PC-3 (cell line): Measurements from ENCODE around the gene PRKN. TPM values are rescaled to one million over a fixed set of nuclear protein-coding genes. Genes with fewer than 3 reads are reported as not detected.

Source experiments
- ATAC-seq: fragments of 200-7000 bp; cut with Tn5 transposase; 2 replicates; pipeline ENCODE4 v1.9.1; 2020; ENCODE audit warnings: mild to moderate bottlenecking, moderate library complexity
- BruUV-seq: library from RNA; stranded (reverse); fragments of 400-500 nt; replicated peaks from 2 replicates; lab custom pipeline; 2021; lab: Mats Ljungman, UMichigan
- CTCF ChIA-PET: fragments of 300-600 bp; sonication (Branson Sonifier 250); formaldehyde crosslinking; loops from one replicate; lab custom pipeline; 2022; ENCODE audit warnings: antibody characterized with exemption; lab: Charles Lee
- POLR2A ChIA-PET: fragments of 300-600 bp; sonication (Branson Sonifier 250); formaldehyde crosslinking; loops from one replicate; lab custom pipeline; 2022; ENCODE audit warnings: antibody characterized with exemption; ENCODE audit not compliant: unreplicated experiment; lab: Charles Lee
- DNase-seq: peaks from one replicate; pipeline ENCODE4 v3.0.0-alpha.2; 2015
- H2AFZ ChIP-seq: fragments of 300-600 bp; sonication (generic); 2 replicates; pipeline ENCODE4 v1.6.0; 2016; ENCODE audit warnings: antibody characterized with exemption, low read length
- H3F3A ChIP-seq: fragments of 300-600 bp; sonication (generic); one replicate; pipeline ENCODE4 v1.6.0; 2017; ENCODE audit warnings: antibody characterized with exemption, low read length, control low read depth, mild to moderate bottlenecking; ENCODE audit not compliant: unreplicated experiment
- H3K27ac ChIP-seq: fragments of 300-600 bp; sonication (generic); 2 replicates; pipeline ENCODE4 v1.5.1; 2016; ENCODE audit warnings: mild to moderate bottlenecking, low read length
- H3K27me3 ChIP-seq: fragments of 300-600 bp; sonication (generic); 2 replicates; pipeline ENCODE4 v1.6.1; 2016; ENCODE audit warnings: low read length, mixed read lengths
- H3K36me3 ChIP-seq: fragments of 300-600 bp; sonication (generic); 2 replicates; pipeline ENCODE4 v1.6.1; 2016; ENCODE audit warnings: low read depth, mixed run types, low read length, mixed read lengths
- H3K4me1 ChIP-seq: fragments of 300-600 bp; sonication (generic); 2 replicates; pipeline ENCODE4 v1.5.1; 2016; ENCODE audit warnings: low read length; ENCODE audit not compliant: insufficient read depth
- H3K4me2 ChIP-seq: fragments of 300-600 bp; sonication (generic); 2 replicates; pipeline ENCODE4 v1.6.0; 2016; ENCODE audit warnings: low read length
- H3K4me3 ChIP-seq: fragments of 300-600 bp; sonication (generic); 2 replicates; pipeline ENCODE4 v1.5.1; 2016; ENCODE audit warnings: mild to moderate bottlenecking, low read length, mixed read lengths
- H3K79me2 ChIP-seq: fragments of 300-600 bp; sonication (generic); 2 replicates; pipeline ENCODE4 v1.6.1; 2017; ENCODE audit warnings: low read length, mixed read lengths
- H3K9ac ChIP-seq: fragments of 300-600 bp; sonication (generic); 2 replicates; pipeline ENCODE4 v1.6.0; 2016; ENCODE audit warnings: mild to moderate bottlenecking, low read length
- H3K9me2 ChIP-seq: fragments of 300-600 bp; sonication (generic); replicated peaks from 2 replicates; pipeline ENCODE4 v1.6.1; 2016; ENCODE audit warnings: mixed run types, low read length, mixed read lengths
- H3K9me3 ChIP-seq: fragments of 300-600 bp; sonication (generic); 2 replicates; pipeline ENCODE4 v1.6.1; 2016; ENCODE audit warnings: low read length, mixed read lengths
- H4K20me1 ChIP-seq: fragments of 300-600 bp; sonication (generic); 2 replicates; pipeline ENCODE4 v1.6.1; 2016; ENCODE audit warnings: low read length, mixed read lengths
- EZH2 ChIP-seq: fragments of 300-600 bp; sonication (generic); IDR thresholded peaks from one replicate; pipeline ENCODE4 v1.6.1; 2017; ENCODE audit warnings: antibody characterized with exemption, mild to moderate bottlenecking, low read length; ENCODE audit not compliant: unreplicated experiment
- EZH2phosphoT487 ChIP-seq: fragments of 300-600 bp; sonication (generic); IDR thresholded peaks from 2 replicates; pipeline ENCODE4 v1.6.1; 2018; ENCODE audit warnings: mild to moderate bottlenecking, antibody characterized with exemption, low read length, borderline replicate concordance
- intact Hi-C: fragments of 100-400 bp; cut with micrococcal nuclease; formaldehyde crosslinking; loops from 2 replicates; pipeline ENCODE4 v1.9.0; 2023
- total RNA-seq: library from RNA; depleted of rRNA; stranded (reverse); fragments of >200 nt; gene quantifications from 2 replicates; pipeline ENCODE4 v1.2.3, GENCODE V29; 2014
- TF ChIP-seq, protein P1 (sequence below): fragments of 300-600 bp; sonication (generic); conservative IDR thresholded peaks from 2 replicates; pipeline ENCODE4 v1.5.1; 2017; ENCODE audit warnings: antibody characterized with exemption, low read depth, mild to moderate bottlenecking, low read length

PRKN gene
- total RNA-seq, 1 experiment from 2014 or later = not detected

DNA sequence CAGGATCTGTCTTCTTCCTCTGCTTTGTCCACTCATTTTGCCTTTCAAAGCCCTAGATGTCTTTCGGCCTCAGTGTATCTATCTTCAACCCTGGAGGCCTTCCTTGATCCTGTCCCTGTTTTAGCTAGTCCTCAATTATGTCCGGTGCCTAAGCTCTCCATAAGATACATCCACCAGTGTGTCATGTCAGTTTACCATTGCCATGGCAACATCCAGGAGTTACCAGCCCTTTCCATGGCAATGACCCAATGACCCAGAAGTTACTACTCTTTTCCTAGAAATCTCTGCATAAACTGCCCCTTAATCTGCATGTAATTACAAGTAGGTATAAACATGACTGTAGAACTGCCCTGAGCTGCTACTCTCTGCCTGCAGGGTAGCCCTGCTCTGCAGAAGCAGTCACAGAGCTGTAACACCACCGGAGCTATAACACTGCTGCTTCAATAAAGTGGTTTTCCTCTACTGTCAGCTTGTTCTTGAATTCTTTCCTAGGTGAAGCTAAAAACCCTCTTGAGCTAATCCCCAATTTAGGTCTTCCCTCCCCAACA, 741.6 kb downstream of the PRKN start:
- Histone ChIP-seq H3K36me3 (no peaks in the 10 kb centered on the region), H3K27me3 (no peaks in the 10 kb centered on the region), H2AFZ (no peak overlapping the region), H3K79me2 (no peaks in the 10 kb centered on the region), H4K20me1 (no peaks in the 10 kb centered on the region), H3K9me3 (0 out of 2 replicates have a peak, but pooled peaks cover 1% of the 10 kb centered on the region), H3K27ac (no peak overlapping the region), H3K9ac (no peak overlapping the region), H3K4me2 (no peak overlapping the region), H3K4me1 (no peaks in the 10 kb centered on the region), H3K9me2 (no peaks in the 10 kb centered on the region), H3F3A (no peaks in the 10 kb centered on the region), H3K4me3 (no peak overlapping the region)
- BruUV-seq = no TSS peak
- POLR2A ChIA-PET = no interaction called here
- CTCF ChIA-PET = no interaction called here
- intact Hi-C loops = no loop called here
- ATAC-seq = no peak
- no peak for DNase-seq
- TF ChIP-seq EZH2phosphoT487 (no peak), EZH2 (no peak)
- TF ChIP-seq, protein P1, sequence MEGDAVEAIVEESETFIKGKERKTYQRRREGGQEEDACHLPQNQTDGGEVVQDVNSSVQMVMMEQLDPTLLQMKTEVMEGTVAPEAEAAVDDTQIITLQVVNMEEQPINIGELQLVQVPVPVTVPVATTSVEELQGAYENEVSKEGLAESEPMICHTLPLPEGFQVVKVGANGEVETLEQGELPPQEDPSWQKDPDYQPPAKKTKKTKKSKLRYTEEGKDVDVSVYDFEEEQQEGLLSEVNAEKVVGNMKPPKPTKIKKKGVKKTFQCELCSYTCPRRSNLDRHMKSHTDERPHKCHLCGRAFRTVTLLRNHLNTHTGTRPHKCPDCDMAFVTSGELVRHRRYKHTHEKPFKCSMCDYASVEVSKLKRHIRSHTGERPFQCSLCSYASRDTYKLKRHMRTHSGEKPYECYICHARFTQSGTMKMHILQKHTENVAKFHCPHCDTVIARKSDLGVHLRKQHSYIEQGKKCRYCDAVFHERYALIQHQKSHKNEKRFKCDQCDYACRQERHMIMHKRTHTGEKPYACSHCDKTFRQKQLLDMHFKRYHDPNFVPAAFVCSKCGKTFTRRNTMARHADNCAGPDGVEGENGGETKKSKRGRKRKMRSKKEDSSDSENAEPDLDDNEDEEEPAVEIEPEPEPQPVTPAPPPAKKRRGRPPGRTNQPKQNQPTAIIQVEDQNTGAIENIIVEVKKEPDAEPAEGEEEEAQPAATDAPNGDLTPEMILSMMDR = no peak

DNA sequence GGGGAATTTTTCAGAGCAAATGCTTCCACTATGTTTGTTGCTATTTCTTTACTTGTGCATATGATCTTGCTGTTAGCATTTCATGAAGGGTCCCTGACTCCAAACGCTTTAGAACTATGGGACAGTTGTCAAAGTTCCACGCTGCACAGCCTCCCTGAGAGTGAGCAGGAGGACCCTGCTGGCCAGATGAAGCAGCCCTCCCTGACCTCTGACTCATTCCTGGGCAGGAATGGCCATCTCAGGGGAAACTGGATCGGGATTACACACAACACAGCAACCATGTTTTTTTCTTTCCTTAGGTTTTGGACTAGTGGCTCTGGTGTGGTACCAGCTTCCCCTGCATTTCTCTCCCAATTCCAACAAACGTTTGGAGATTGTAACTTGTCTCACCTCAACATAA, 742.9 kb downstream of the PRKN start:
- ChIA-PET POLR2A (no interaction called here), CTCF (no interaction called here)
- H3K27ac ChIP-seq = no peak overlapping the region
- DNase-seq = no peak
- ATAC-seq = no peak
- H3K4me1 ChIP-seq = no peaks in the 10 kb centered on the region
- no peaks in the 10 kb centered on the region for H3K36me3 ChIP-seq
- no peak for TF ChIP-seq EZH2phosphoT487
- TF ChIP-seq EZH2 = no peak
- no peak overlapping the region for H3K9ac ChIP-seq
- no peaks in the 10 kb centered on the region for H3K79me2 ChIP-seq
- intact Hi-C loops = no loop called here
- H2AFZ ChIP-seq = no peak overlapping the region
- H3K9me3 ChIP-seq = no peaks in the 10 kb centered on the region
- no peak overlapping the region for H3K4me2 ChIP-seq
- no peaks in the 10 kb centered on the region for H3K9me2 ChIP-seq
- no TSS peak for BruUV-seq
- H4K20me1 ChIP-seq = no peaks in the 10 kb centered on the region
- H3F3A ChIP-seq = no peaks in the 10 kb centered on the region
- H3K27me3 ChIP-seq = peaks cover 5% of the 10 kb centered on the region; the same call in 1 of the 2 replicates
- no peak overlapping the region for H3K4me3 ChIP-seq

DNA sequence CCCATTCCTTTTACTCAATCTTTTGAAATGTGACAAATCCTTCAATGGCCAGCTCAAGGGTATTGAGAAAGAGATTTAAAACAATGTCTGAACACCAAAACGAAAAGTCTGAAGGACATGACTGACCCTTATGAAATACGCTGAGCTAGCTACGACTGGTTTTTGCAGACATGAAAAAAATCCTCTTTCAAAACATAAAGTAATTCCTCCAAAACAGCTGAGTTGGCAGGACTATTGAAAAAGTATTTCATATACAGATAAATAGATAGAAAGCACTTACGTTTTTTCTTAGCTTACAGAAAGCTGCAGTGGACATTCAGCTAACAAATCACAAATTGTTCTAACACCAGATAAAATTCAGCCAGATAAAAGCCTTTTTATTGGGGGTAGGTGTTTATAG, 751.0 kb downstream of the PRKN start:
- Histone ChIP-seq H3K4me1 (no peaks in the 10 kb centered on the region), H3K36me3 (no peaks in the 10 kb centered on the region), H3K27ac (no peak overlapping the region), H3K4me2 (no peak overlapping the region), H3K4me3 (no peak overlapping the region), H3F3A (no peaks in the 10 kb centered on the region), H3K9me3 (no peaks in the 10 kb centered on the region), H3K9ac (no peak overlapping the region), H3K79me2 (no peaks in the 10 kb centered on the region), H3K27me3 (peaks cover 13% of the 10 kb centered on the region), H4K20me1 (no peaks in the 10 kb centered on the region), H3K9me2 (no peaks in the 10 kb centered on the region), H2AFZ (no peak overlapping the region)
- TF ChIP-seq EZH2phosphoT487 (no peak), EZH2 (no peak)
- TF ChIP-seq, protein P1 = no peak
- DNase-seq = no peak
- intact Hi-C loops = no loop called here
- no peak for ATAC-seq
- ChIA-PET POLR2A (no interaction called here), CTCF (no interaction called here)
- no TSS peak for BruUV-seq
